ENCODE results near the gene USP12. TPM values are rescaled to one million over a fixed set of nuclear protein-coding genes. Genes with fewer than 3 reads are reported as not detected.

Gene USP12
- total RNA-seq, 2 donors from 2014 or later: 11.6 to 23.0 TPM

GRCh38 chr13:27016875-27017274 is 154.7 kb downstream of the USP12 start:
- Histone ChIP-seq H3K27ac (no peak overlapping the region), H3K4me3 (no peak overlapping the region), H3K27me3 (no peaks in the 10 kb centered on the region), H3K4me1 (no peaks in the 10 kb centered on the region), H3K9me3 (no peaks in the 10 kb centered on the region), H3K36me3 (no peaks in the 10 kb centered on the region)
- TF ChIP-seq CTCF (IDR thresholded peaks at IDR 0.05): no peak
- DNase-seq (ENCODE audit: low spot score): no peak

Other genes starting within 250 kb of the USP12 start
- 100 to 1,000 TPM; 424 to 949 TPM for gene RPL21, start 79.7 kb upstream of the USP12 start, total RNA-seq
- gene RASL11A, start 99.0 kb upstream of the USP12 start, total RNA-seq: 10 to 100 TPM in 1 of 2 donors, 1 to 10 TPM in 1; 9.3 to 16.3 TPM